Left ventricle myocardium inferior (tissue), 1 donor: ENCODE measurements around the gene MYL10. TPM values are rescaled to one million over a fixed set of nuclear protein-coding genes. Genes with fewer than 3 reads are reported as not detected.

ENCODE experiments used
- DNase-seq: peaks from one replicate; pipeline ENCODE4 v3.0.0-alpha.2; 2020
- H3K27ac ChIP-seq: fragments of 200-600 bp; replicated peaks from 2 replicates; pipeline ENCODE4 v1.8.0; 2021
- H3K27me3 ChIP-seq: fragments of 200-600 bp; 2 replicates; pipeline ENCODE4 v1.8.0; 2021; ENCODE audit warnings: low read depth
- H3K36me3 ChIP-seq: fragments of 200-600 bp; 2 replicates; pipeline ENCODE4 v1.8.0; 2021
- H3K4me1 ChIP-seq: fragments of 200-600 bp; 2 replicates; pipeline ENCODE4 v1.8.0; 2021
- H3K4me3 ChIP-seq: fragments of 200-600 bp; 2 replicates; pipeline ENCODE4 v1.8.0; 2021; ENCODE audit warnings: mild to moderate bottlenecking, moderate library complexity
- H3K9me3 ChIP-seq: fragments of 200-600 bp; replicated peaks from 2 replicates; pipeline ENCODE4 v1.8.0; 2021
- CTCF ChIP-seq: fragments of 200-600 bp; IDR thresholded peaks from 2 replicates; pipeline ENCODE4 v1.8.0; 2021; ENCODE audit warnings: antibody characterized with exemption, mild to moderate bottlenecking, borderline replicate concordance
- intact Hi-C: fragments of 100-400 bp; cut with micrococcal nuclease; formaldehyde crosslinking; loops from one replicate; pipeline ENCODE4 v1.11.0; 2022
- total RNA-seq: library from RNA; stranded (reverse); fragmentation: NEBNext Ultra II Directional; extraction: Animal tissue kit (Norgen Biotek cat#: 25700); gene quantifications from one replicate; pipeline ENCODE4 v1.2.1, GENCODE V29; 2021
- donor health status: DM: no; HTN: yes; CAD: no; lungs with severe emphysema.

Gene MYL10
- total RNA-seq, 1 donor from 2014 or later = not detected

GRCh38 chr7:101599787-101600186 lies 29.3 kb downstream of the MYL10 start:
- Histone ChIP-seq H3K4me1 (peaks cover 6% of the 10 kb centered on the region), H3K4me3 (no peak overlapping the region), H3K36me3 (no peaks in the 10 kb centered on the region), H3K27me3 (peaks cover 20% of the 10 kb centered on the region), H3K9me3 (peaks cover 6% of the 10 kb centered on the region), H3K27ac (no peak overlapping the region)
- TF ChIP-seq CTCF = no peak
- intact Hi-C loops = no loop called here
- no peak for DNase-seq

- no peak overlapping the region for H3K4me3 ChIP-seq
- peaks cover 20% of the 10 kb centered on the region for H3K27me3 ChIP-seq
- intact Hi-C loops = no loop called here
- DNase-seq = no peak
- peaks cover 6% of the 10 kb centered on the region for H3K9me3 ChIP-seq
- no peaks in the 10 kb centered on the region for H3K36me3 ChIP-seq
- H3K27ac ChIP-seq = no peak overlapping the region
- H3K4me1 ChIP-seq = peaks cover 6% of the 10 kb centered on the region
- TF ChIP-seq CTCF = no peak
Measured at GRCh38 chr7:101598986-101599771, 29.9 kb downstream of the MYL10 start.

GRCh38 chr7:101598422-101598985 lies 30.6 kb downstream of the MYL10 start:
- Histone ChIP-seq H3K4me3 (no peak overlapping the region), H3K27me3 (peaks cover 20% of the 10 kb centered on the region), H3K4me1 (peaks cover 6% of the 10 kb centered on the region), H3K9me3 (peaks cover 6% of the 10 kb centered on the region), H3K27ac (no peak overlapping the region), H3K36me3 (no peaks in the 10 kb centered on the region)
- intact Hi-C loops = no loop called here
- no peak for TF ChIP-seq CTCF
- DNase-seq = no peak

GRCh38 chr7:101597941-101598340 lies 31.2 kb downstream of the MYL10 start:
- TF ChIP-seq CTCF = no peak
- Histone ChIP-seq H3K27ac (no peak overlapping the region), H3K9me3 (peaks cover 6% of the 10 kb centered on the region), H3K4me1 (peaks cover 6% of the 10 kb centered on the region), H3K4me3 (no peak overlapping the region), H3K36me3 (no peaks in the 10 kb centered on the region), H3K27me3 (peaks cover 15% of the 10 kb centered on the region)
- intact Hi-C loops = no loop called here
- no peak for DNase-seq

- Histone ChIP-seq H3K27ac (no peak overlapping the region), H3K27me3 (peaks cover 4% of the 10 kb centered on the region), H3K36me3 (no peaks in the 10 kb centered on the region), H3K9me3 (peaks cover 6% of the 10 kb centered on the region), H3K4me3 (no peak overlapping the region), H3K4me1 (no peaks in the 10 kb centered on the region)
- intact Hi-C loops = no loop called here
- no peak for TF ChIP-seq CTCF
- DNase-seq = no peak
Measured at GRCh38 chr7:101596898-101597297, 32.2 kb downstream of the MYL10 start.
